Nephron progenitor cell (in vitro differentiated cells): ENCODE data around the gene PPP1R1A.

ENCODE experiments used
- DNase-seq: peaks from one replicate; pipeline ENCODE4 v3.0.0; 2021
- H3K27ac Mint-ChIP-seq: 2 replicates; pipeline ENCODE4 v1.8.0; 2021; ENCODE audit warnings: mild to moderate bottlenecking, moderate library complexity, mixed read lengths
- H3K27me3 Mint-ChIP-seq: 2 replicates; pipeline ENCODE4 v1.8.0; 2021; ENCODE audit warnings: mild to moderate bottlenecking, low read depth, mixed read lengths; ENCODE audit not compliant: poor library complexity
- H3K36me3 Mint-ChIP-seq: 2 replicates; pipeline ENCODE4 v1.8.0; 2021; ENCODE audit warnings: low read depth, mixed read lengths
- H3K4me1 Mint-ChIP-seq: 2 replicates; pipeline ENCODE4 v1.8.0; 2021; ENCODE audit warnings: mixed read lengths
- H3K4me3 Mint-ChIP-seq: 2 replicates; pipeline ENCODE4 v1.8.0; 2021; ENCODE audit warnings: mild to moderate bottlenecking, moderate library complexity, mixed read lengths
- H3K9me3 Mint-ChIP-seq: 2 replicates; pipeline ENCODE4 v1.8.0; 2021; ENCODE audit warnings: mild to moderate bottlenecking, moderate library complexity, mixed read lengths
- CTCF ChIP-seq: fragments of 200-600 bp; sonication (generic); IDR thresholded peaks from 2 replicates; pipeline ENCODE4 v1.5.0; 2021; ENCODE audit warnings: antibody characterized with exemption

Gene PPP1R1A

DNA sequence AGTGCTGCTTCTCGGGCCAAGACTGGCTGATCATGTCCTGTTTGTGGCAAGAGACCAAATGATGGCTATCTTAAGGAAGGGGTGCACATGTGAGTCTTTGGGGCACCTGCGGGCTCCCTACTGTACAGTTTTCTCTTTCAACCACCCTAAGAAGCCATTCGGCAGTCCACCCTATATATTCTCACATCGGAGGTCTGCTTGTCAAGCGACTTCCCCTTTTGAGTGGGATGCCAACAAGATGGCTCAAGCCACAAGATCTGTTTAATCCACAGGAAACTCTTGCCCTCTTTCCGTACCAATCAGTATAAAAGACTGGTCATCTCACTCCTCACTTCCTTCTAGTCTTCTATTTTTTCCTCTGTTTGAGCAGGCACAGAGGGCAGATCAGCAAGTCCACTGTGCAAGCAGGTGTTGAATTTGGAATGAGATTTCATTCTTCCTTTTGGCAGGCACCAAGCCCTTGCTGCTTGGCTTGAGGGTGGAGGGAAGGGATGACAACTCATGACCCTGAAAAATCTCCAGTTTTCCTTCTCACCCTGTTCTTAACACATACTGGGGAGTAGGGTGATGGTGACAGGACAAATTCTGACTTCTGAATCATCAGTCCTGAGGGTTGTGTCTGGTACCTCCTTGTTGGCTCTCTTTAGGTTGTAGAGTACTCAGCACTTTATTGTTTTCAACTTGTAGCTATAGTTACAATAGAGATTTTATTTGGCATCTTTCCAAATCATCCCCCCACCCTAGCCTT lies 28.6 kb upstream of the PPP1R1A start:
- H3K9me3 Mint-ChIP-seq, result no peaks in the 10 kb centered on the region
- no peak for TF ChIP-seq CTCF
- no peaks in the 10 kb centered on the region for H3K4me1 Mint-ChIP-seq
- H3K4me3 Mint-ChIP-seq, result no peak overlapping the region
- H3K27me3 Mint-ChIP-seq, result peaks cover 70% of the 10 kb centered on the region
- no peaks in the 10 kb centered on the region for H3K36me3 Mint-ChIP-seq
- no peak for DNase-seq
- H3K27ac Mint-ChIP-seq, result no peak overlapping the region

DNA sequence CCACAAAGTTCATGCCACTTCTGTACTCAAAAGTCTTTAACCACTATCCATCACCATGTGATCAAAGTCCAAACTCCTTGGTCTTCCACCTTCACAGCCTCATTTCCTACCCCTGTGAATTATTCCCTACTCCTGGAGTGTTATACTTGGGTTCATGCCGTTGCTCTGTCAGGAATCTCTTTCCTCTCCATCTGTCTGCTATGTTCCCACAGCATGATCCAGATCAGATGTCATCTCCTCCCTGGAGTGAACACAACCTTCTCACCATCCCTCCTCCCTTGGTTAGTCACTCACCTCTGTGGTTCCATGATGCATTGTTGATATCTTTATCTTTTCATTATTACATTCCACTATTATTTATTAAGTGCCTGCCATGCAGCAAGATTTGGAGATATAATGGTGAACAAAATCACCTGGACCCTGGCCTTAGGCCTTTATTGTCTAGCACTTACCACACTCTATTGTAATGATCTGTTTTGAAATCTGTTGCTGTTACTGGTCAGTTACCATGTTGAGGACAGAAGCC lies 23.8 kb upstream of the PPP1R1A start:
- Mint-ChIP-seq H3K4me3 (no peak overlapping the region), H3K4me1 (no peaks in the 10 kb centered on the region), H3K27me3 (peaks cover 42% of the 10 kb centered on the region), H3K36me3 (no peaks in the 10 kb centered on the region), H3K27ac (no peak overlapping the region), H3K9me3 (no peaks in the 10 kb centered on the region)
- no peak for TF ChIP-seq CTCF
- no peak for DNase-seq

DNA sequence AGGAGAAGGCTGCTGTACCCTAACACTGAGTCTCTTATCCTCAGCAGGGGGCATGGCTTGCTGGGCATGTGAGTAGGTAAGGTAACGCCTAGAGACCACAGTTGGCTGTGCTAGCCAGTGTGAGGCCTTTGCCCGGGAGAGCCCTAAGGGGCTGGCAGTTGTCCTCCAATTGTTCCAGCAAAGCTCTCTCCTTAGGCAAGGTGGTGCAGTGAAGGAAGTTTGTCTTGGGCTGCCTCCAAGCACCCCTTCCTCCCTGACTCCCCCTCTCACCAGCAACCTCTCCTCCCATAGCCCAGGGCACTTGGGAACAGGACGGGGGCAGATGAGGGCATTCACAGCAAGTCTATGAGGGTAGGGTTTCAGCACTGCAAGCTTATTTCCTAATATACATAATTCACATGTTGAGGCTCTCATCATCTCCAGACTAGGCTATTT lies 23.3 kb upstream of the PPP1R1A start:
- Mint-ChIP-seq H3K9me3 (no peaks in the 10 kb centered on the region), H3K36me3 (no peaks in the 10 kb centered on the region), H3K4me1 (no peaks in the 10 kb centered on the region), H3K27me3 (peaks cover 37% of the 10 kb centered on the region), H3K27ac (no peak overlapping the region), H3K4me3 (no peak overlapping the region)
- no peak for DNase-seq
- no peak for TF ChIP-seq CTCF

DNA sequence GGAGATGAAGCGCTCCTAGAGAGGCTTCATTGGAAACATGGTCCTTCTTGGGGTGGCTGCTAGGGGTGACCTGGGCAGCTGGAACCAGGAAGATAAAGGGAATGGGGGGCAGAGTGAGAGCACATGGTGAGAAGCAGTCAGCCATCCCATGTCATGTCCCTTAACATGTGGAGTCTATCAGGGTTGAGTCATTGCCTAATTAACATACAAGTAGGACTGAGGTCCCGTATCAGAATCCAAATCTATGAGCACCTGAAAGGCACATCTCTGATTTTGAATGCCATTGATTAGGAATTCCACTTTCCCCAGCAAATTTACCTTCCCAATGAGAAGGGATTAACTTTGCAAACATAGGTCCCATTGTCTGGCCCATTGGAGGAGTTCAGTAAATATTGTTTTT lies 20.3 kb upstream of the PPP1R1A start:
- H3K4me3 Mint-ChIP-seq, result no peak overlapping the region
- H3K9me3 Mint-ChIP-seq, result no peaks in the 10 kb centered on the region
- TF ChIP-seq CTCF, result no peak
- no peak overlapping the region for H3K27ac Mint-ChIP-seq
- no peak for DNase-seq
- no peaks in the 10 kb centered on the region for H3K36me3 Mint-ChIP-seq
- peaks cover 17% of the 10 kb centered on the region for H3K27me3 Mint-ChIP-seq
- no peaks in the 10 kb centered on the region for H3K4me1 Mint-ChIP-seq

DNA sequence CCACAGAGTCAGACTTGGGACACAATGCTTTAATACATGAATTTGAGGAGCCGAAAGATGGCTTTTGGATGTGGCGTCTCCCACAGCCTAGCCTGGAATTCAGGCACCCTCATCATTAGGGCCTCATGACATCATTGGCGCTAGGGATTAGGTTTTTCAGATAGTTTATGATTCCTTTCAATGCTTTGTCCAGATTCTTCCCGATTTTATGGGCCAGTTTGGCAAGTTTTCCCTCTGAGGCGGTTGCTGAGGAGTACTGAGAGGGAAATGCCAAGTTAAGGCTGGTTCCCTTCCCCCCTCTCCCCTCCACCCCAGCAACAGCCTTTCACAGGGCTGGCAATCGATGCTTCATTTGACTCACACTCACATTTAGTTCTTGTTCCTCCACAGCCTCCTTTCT lies 19.7 kb upstream of the PPP1R1A start:
- H3K4me1 Mint-ChIP-seq, result no peaks in the 10 kb centered on the region
- H3K4me3 Mint-ChIP-seq, result no peak overlapping the region
- TF ChIP-seq CTCF, result no peak
- H3K36me3 Mint-ChIP-seq, result peaks cover under 1% of the 10 kb centered on the region
- peaks cover 13% of the 10 kb centered on the region for H3K27me3 Mint-ChIP-seq
- H3K27ac Mint-ChIP-seq, result no peak overlapping the region
- H3K9me3 Mint-ChIP-seq, result peaks cover 2% of the 10 kb centered on the region
- DNase-seq, result no peak

- Mint-ChIP-seq H3K27me3 (peaks cover 13% of the 10 kb centered on the region), H3K9me3 (peaks cover 7% of the 10 kb centered on the region), H3K4me3 (no peak overlapping the region), H3K36me3 (peaks cover 6% of the 10 kb centered on the region), H3K27ac (no peak overlapping the region), H3K4me1 (peaks cover 8% of the 10 kb centered on the region)
- no peak for TF ChIP-seq CTCF
- no peak for DNase-seq
Measured at GRCh38 chr12:54606556-54606955, 18.1 kb upstream of the PPP1R1A start.
